ENCODE results near the gene CCDC154. TPM values are rescaled to one million over a fixed set of nuclear protein-coding genes. Genes with fewer than 3 reads are reported as not detected.

Gene CCDC154
- total RNA-seq, 2 experiments from 2014 or later, result 0.85 to 1.1 TPM

GRCh38 chr16:1398826-1399581 lies 45.4 kb downstream of the CCDC154 start:
- Histone ChIP-seq H3K4me2 (ENCODE audit: low read length) (no peak overlapping the region), H3K36me3 (ENCODE audit: insufficient read depth, low read length) (peaks cover 15% of the 10 kb centered on the region), H3K9me3 (ENCODE audit: low read length) (no peaks in the 10 kb centered on the region), H3K9me2 (ENCODE audit: insufficient read depth, low read length) (no peaks in the 10 kb centered on the region), H3K4me1 (ENCODE audit: insufficient read depth, low read length, poor library complexity, severe bottlenecking) (no peaks in the 10 kb centered on the region), H2AFZ (ENCODE audit: low read length) (no peak overlapping the region), H3K27ac (ENCODE audit: low read depth, low read length, poor library complexity, severe bottlenecking) (no peak overlapping the region), H4K20me1 (ENCODE audit: insufficient read depth, low read length) (no peaks in the 10 kb centered on the region), H3K79me2 (ENCODE audit: insufficient read depth, low read depth, low read length) (no peaks in the 10 kb centered on the region), H3K4me3 (ENCODE audit: low read depth, low read length, poor library complexity, severe bottlenecking) (no peak overlapping the region)
- BruUV-seq (replicated peaks), result no TSS peak
- ChIA-PET POLR2A (no interaction called here), CTCF (ENCODE audit: unreplicated experiment) (no interaction called here)
- intact Hi-C loops (cut with micrococcal nuclease; ENCODE audit: unreplicated experiment), result no loop called here
- DNase-seq (ENCODE audit: low spot score), result no peak
- TF ChIP-seq CTCF (conservative IDR thresholded peaks at IDR 0.05; ENCODE audit: low read length), result no peak
- no peak for TF ChIP-seq EZH2phosphoT487 (IDR thresholded peaks at IDR 0.05; ENCODE audit: borderline replicate concordance, low read depth, low read length)

GRCh38 chr16:1398351-1398750 lies 46.0 kb downstream of the CCDC154 start:
- TF ChIP-seq EZH2phosphoT487 (IDR thresholded peaks at IDR 0.05; ENCODE audit: borderline replicate concordance, low read depth, low read length) (no peak), CTCF (conservative IDR thresholded peaks at IDR 0.05; ENCODE audit: low read length) (no peak)
- ChIA-PET POLR2A (no interaction called here), CTCF (ENCODE audit: unreplicated experiment) (no interaction called here)
- Histone ChIP-seq H4K20me1 (ENCODE audit: insufficient read depth, low read length) (no peaks in the 10 kb centered on the region), H3K4me2 (ENCODE audit: low read length) (no peak overlapping the region), H3K36me3 (ENCODE audit: insufficient read depth, low read length) (peaks cover 15% of the 10 kb centered on the region), H3K79me2 (ENCODE audit: insufficient read depth, low read depth, low read length) (no peaks in the 10 kb centered on the region), H3K9me2 (ENCODE audit: insufficient read depth, low read length) (no peaks in the 10 kb centered on the region), H3K9me3 (ENCODE audit: low read length) (no peaks in the 10 kb centered on the region), H3K4me1 (ENCODE audit: insufficient read depth, low read length, poor library complexity, severe bottlenecking) (no peaks in the 10 kb centered on the region), H3K27ac (ENCODE audit: low read depth, low read length, poor library complexity, severe bottlenecking) (no peak overlapping the region), H2AFZ (ENCODE audit: low read length) (no peak overlapping the region), H3K4me3 (ENCODE audit: low read depth, low read length, poor library complexity, severe bottlenecking) (no peak overlapping the region)
- BruUV-seq (replicated peaks), result no TSS peak
- intact Hi-C loops (cut with micrococcal nuclease; ENCODE audit: unreplicated experiment), result no loop called here
- no peak for DNase-seq (ENCODE audit: low spot score)

- no peaks in the 10 kb centered on the region for H3K9me2 ChIP-seq (ENCODE audit: insufficient read depth, low read length)
- H3K79me2 ChIP-seq (ENCODE audit: insufficient read depth, low read depth, low read length), result no peaks in the 10 kb centered on the region
- ChIA-PET POLR2A (no interaction called here), CTCF (ENCODE audit: unreplicated experiment) (no interaction called here)
- no peaks in the 10 kb centered on the region for H3K9me3 ChIP-seq (ENCODE audit: low read length)
- H3K4me3 ChIP-seq (ENCODE audit: low read depth, low read length, poor library complexity, severe bottlenecking), result no peak overlapping the region
- no TSS peak for BruUV-seq (replicated peaks)
- no peak for TF ChIP-seq EZH2phosphoT487 (IDR thresholded peaks at IDR 0.05; ENCODE audit: borderline replicate concordance, low read depth, low read length)
- no peak for TF ChIP-seq CTCF (conservative IDR thresholded peaks at IDR 0.05; ENCODE audit: low read length)
- no peak overlapping the region for H2AFZ ChIP-seq (ENCODE audit: low read length)
- no peak overlapping the region for H3K27ac ChIP-seq (ENCODE audit: low read depth, low read length, poor library complexity, severe bottlenecking)
- H4K20me1 ChIP-seq (ENCODE audit: insufficient read depth, low read length), result no peaks in the 10 kb centered on the region
- no peak overlapping the region for H3K4me2 ChIP-seq (ENCODE audit: low read length)
- peaks cover 11% of the 10 kb centered on the region; the same call in 1 of the 2 replicates for H3K36me3 ChIP-seq (ENCODE audit: insufficient read depth, low read length)
- intact Hi-C loops (cut with micrococcal nuclease; ENCODE audit: unreplicated experiment), result no loop called here
- no peaks in the 10 kb centered on the region for H3K4me1 ChIP-seq (ENCODE audit: insufficient read depth, low read length, poor library complexity, severe bottlenecking)
- DNase-seq (ENCODE audit: low spot score), result no peak
These were observed 46.6 kb downstream of the CCDC154 start for GRCh38 chr16:1397779-1398178.
